CD4-positive, alpha-beta T cell treated with Interleukin-1 beta for 1 hour (primary cell): ENCODE data around the gene CRACR2B.
A peak's percentile ranks its signal among the peaks of the same experiment; 100 is the strongest.

Experiments
- DNase-seq, 2 donors: peaks; one replicate each; pipeline ENCODE4 v3.0.0-alpha.2; 2020 to 2022

Gene CRACR2B

DNA sequence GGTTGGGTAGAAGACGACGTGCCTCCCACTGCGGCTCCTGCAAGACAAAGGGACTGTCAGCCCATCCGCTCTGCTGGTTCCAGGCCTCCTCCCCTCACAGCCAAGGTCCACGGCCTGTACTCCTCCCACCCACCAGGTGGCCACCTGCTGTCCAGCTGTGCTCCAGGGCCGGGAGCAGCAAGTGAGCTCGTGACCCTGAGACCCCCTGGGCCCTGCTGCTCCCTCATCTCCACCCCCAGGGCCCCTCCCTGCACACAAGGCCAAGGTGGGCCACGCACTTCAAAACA, 42.4 kb downstream of the CRACR2B start:
- no peak for DNase-seq

GRCh38 chr11:870418-870817, 42.7 kb downstream of the CRACR2B start:
- DNase-seq: no peak

GRCh38 chr11:871472-871871, 43.8 kb downstream of the CRACR2B start:
- DNase-seq: no peak

GRCh38 chr11:872799-873198, 45.1 kb downstream of the CRACR2B start:
- no peak for DNase-seq

GRCh38 chr11:873706-874105, 46.0 kb downstream of the CRACR2B start:
- no peak for DNase-seq

DNA sequence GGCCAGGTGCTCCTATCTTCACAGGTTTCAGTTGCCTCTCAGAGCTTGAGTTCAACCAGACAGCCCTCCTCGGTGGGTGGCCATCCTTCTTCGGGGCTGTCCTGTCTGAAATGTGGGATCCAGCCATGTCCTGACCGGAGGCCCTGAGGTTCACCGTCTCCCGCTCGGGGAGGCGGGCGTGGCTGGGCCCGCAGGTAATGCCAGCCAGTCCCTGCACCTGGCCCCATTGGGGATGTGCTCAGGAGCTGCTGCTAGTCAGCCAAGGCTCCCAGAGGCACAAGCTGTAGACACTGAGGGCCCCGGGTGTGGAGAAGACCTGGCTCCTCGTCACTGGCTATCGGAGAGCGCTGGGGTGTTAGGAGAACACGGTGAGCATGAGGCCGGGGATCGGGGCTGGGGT, 47.5 kb downstream of the CRACR2B start:
- DNase-seq: no peak

GRCh38 chr11:875769-876301, 48.1 kb downstream of the CRACR2B start:
- DNase-seq: no peak

DNA sequence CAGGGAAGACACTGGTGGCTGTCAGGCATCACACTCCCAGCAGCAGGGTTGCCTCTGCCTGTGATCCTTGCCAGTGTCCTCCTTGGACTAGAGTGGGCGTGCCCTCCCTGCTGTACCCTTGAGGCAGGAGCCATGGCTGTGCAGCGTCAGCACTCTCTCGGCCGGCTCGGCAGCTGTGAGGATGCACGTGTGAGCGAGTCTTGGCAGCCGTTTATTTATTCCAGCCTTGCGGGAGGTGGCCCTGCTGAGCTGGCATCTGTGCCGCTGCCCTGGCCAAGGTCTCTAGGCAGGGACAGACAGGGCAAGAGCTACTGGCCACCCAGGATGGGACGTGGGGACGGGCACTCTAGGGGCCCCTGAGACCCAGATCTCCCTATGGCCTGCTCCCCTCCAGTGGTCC, 48.8 kb downstream of the CRACR2B start:
- no peak for DNase-seq

GRCh38 chr11:877565-877964, 49.8 kb downstream of the CRACR2B start:
- peak in 1 of 2 donors; percentile 11 for DNase-seq

DNA sequence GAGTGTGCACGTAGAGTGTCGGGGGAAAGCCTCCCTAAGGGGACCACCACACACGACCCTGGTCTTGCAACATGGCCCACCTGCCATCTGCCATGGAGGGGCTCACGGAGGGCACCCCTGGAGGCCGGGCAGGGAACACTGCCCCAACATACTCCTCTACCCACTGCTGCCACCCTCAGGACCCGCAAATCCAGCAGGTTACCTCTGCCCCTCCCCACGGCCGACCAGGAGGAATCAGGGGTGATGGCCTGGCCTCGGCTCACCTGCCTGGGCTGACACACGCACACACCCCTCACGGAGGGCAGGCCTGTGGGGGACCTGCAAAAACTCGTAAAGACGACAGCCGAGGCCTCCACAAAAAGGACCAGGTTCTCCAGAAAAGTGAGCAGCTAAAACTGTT, 52.7 kb downstream of the CRACR2B start:
- DNase-seq: no peak
